OCI-LY3 (cell line): Measurements from ENCODE around the gene CTRB2.

Experiments
- H2AFZ ChIP-seq: fragments of 200-600, 300-600 bp; shearing (Covaris generic); 2 replicates; pipeline ENCODE4 v1.6.0; 2014; ENCODE audit warnings: antibody characterized with exemption, low read depth, low read length
- H3K27ac ChIP-seq: fragments of 200-600, 300-600 bp; sonication (generic); 2 replicates; pipeline ENCODE4 v1.5.1; 2014; ENCODE audit warnings: mild to moderate bottlenecking, low read length, moderate library complexity, mixed read lengths
- H3K27me3 ChIP-seq: fragments of 200-600, 300-600 bp; sonication (generic); 2 replicates; pipeline ENCODE4 v1.6.1; 2014; ENCODE audit warnings: low read depth, low read length, mixed read lengths
- H3K36me3 ChIP-seq: fragments of 200-600, 300-600 bp; sonication (generic); replicated peaks from 2 replicates; pipeline ENCODE3; 2014; ENCODE audit warnings: low read depth, low read length, mixed read lengths
- H3K4me1 ChIP-seq: fragments of 300-600, 200-600 bp; sonication (generic); 2 replicates; pipeline ENCODE4 v1.6.1; 2014; ENCODE audit warnings: low read length, mixed read lengths
- H3K4me2 ChIP-seq: fragments of 200-600, 300-600 bp; sonication (generic); 2 replicates; pipeline ENCODE4 v1.6.1; 2014; ENCODE audit warnings: low read length, mixed read lengths
- H3K4me3 ChIP-seq: fragments of 300-600, 200-600 bp; sonication (generic); 2 replicates; pipeline ENCODE4 v1.5.1; 2014; ENCODE audit warnings: antibody characterized with exemption, mild to moderate bottlenecking, low read length, moderate library complexity
- H3K79me2 ChIP-seq: fragments of 300-600, 200-600 bp; shearing (Covaris generic); 2 replicates; pipeline ENCODE4 v1.6.1; 2014; ENCODE audit warnings: mild to moderate bottlenecking, low read length, mixed read lengths
- H3K9ac ChIP-seq: fragments of 300-600, 200-600 bp; shearing (Covaris generic); 2 replicates; pipeline ENCODE4 v1.6.0; 2014; ENCODE audit warnings: mild to moderate bottlenecking, low read length, moderate library complexity
- H3K9me3 ChIP-seq: fragments of 200-600, 300-600 bp; shearing (Covaris generic); 2 replicates; pipeline ENCODE4 v1.6.1; 2014; ENCODE audit warnings: low read length, mixed read lengths; ENCODE audit not compliant: insufficient read depth
- H4K20me1 ChIP-seq: fragments of 200-600, 300-600 bp; sonication (generic); 2 replicates; pipeline ENCODE4 v1.6.1; 2016; ENCODE audit warnings: low read length, mixed read lengths; ENCODE audit not compliant: insufficient read depth
- EZH2phosphoT487 ChIP-seq: fragments of 200-600 bp; shearing (Covaris generic); IDR thresholded peaks from 2 replicates; pipeline ENCODE4 v1.6.1; 2018; ENCODE audit warnings: antibody characterized with exemption, mixed run types, low read depth
- TF ChIP-seq, protein P1 (sequence below): fragments of 200-600, 300-600 bp; sonication (generic); IDR thresholded peaks from 2 replicates; pipeline ENCODE4 v1.5.1; 2014; ENCODE audit warnings: antibody characterized with exemption, low read length, low read depth

The CTRB2 gene

GRCh38 chr16:75219088-75219487, 12.1 kb upstream of the CTRB2 start:
- Histone ChIP-seq H3K4me3 (peak overlapping the region; percentile 65), H3K36me3 (no peaks in the 10 kb centered on the region), H3K79me2 (no peaks in the 10 kb centered on the region), H3K27ac (peak overlapping the region; percentile 65; the same call in 1 of the 2 replicates), H3K9me3 (no peaks in the 10 kb centered on the region), H4K20me1 (no peaks in the 10 kb centered on the region), H3K4me2 (peak overlapping the region; percentile 84), H3K9ac (peak overlapping the region; percentile 38; the same call in 1 of the 2 replicates), H2AFZ (no peak overlapping the region), H3K4me1 (peaks cover 42% of the 10 kb centered on the region), H3K27me3 (no peaks in the 10 kb centered on the region)
- TF ChIP-seq EZH2phosphoT487 = no peak
- TF ChIP-seq, protein P1, sequence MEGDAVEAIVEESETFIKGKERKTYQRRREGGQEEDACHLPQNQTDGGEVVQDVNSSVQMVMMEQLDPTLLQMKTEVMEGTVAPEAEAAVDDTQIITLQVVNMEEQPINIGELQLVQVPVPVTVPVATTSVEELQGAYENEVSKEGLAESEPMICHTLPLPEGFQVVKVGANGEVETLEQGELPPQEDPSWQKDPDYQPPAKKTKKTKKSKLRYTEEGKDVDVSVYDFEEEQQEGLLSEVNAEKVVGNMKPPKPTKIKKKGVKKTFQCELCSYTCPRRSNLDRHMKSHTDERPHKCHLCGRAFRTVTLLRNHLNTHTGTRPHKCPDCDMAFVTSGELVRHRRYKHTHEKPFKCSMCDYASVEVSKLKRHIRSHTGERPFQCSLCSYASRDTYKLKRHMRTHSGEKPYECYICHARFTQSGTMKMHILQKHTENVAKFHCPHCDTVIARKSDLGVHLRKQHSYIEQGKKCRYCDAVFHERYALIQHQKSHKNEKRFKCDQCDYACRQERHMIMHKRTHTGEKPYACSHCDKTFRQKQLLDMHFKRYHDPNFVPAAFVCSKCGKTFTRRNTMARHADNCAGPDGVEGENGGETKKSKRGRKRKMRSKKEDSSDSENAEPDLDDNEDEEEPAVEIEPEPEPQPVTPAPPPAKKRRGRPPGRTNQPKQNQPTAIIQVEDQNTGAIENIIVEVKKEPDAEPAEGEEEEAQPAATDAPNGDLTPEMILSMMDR = no peak

- H3K4me2 ChIP-seq = peak within 1 kb of the TSS; percentile 84
Measured at GRCh38 chr16:75218256-75219076, 11.5 kb upstream of the CTRB2 start, which contains the start of gene CTRB1. CTRB1 (plus strand) TSS chr16:75218988; CDS start chr16:75219008, 20 bp downstream.

DNA sequence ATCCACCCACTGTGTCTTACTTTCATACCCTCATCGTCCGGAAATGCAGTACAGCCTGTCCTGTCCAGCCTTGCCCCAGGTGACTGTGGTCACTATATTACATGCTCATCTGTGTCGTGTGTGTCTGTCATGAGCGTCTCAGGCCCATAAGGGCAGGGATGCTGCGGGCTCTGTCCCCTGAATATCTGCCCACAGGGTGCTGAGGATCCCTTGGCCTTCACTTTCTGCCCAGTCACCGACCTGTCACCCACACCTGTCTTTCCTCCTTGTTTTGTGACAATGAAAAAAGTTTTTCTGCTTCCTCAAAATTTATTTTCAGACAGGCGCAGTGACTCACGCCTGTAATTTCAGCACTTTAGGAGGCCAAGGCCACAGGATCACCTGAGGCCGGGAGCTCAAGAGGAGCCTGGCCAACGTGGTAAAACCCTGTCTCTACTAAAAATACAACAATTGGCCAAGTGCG, 10.5 kb upstream of the CTRB2 start:
- TF ChIP-seq EZH2phosphoT487 = no peak
- TF ChIP-seq, protein P1 = no peak
- no peaks in the 10 kb centered on the region; the same call in 1 of the 2 replicates for H3K27me3 ChIP-seq

More at GRCh38 chr16:75218256-75219076, 11.5 kb upstream of the CTRB2 start, which contains the start of gene CTRB1:
- H3K79me2 ChIP-seq = no peaks in the 10 kb centered on the region
- H3K27me3 ChIP-seq = no peaks in the 10 kb centered on the region; the same call in 1 of the 2 replicates
- TF ChIP-seq, protein P1 = no peak
- TF ChIP-seq EZH2phosphoT487 = no peak
- no peaks in the 10 kb centered on the region for H4K20me1 ChIP-seq
- H2AFZ ChIP-seq = no peak within 1 kb of the TSS
- H3K9me3 ChIP-seq = no peaks in the 10 kb centered on the region
- peak within 1 kb of the TSS; percentile 40; the same call in 1 of the 2 replicates for H3K9ac ChIP-seq
- H3K4me1 ChIP-seq = peaks cover 42% of the 10 kb centered on the region
- peak within 1 kb of the TSS; percentile 65 for H3K27ac ChIP-seq
- H3K36me3 ChIP-seq = no peaks in the 10 kb centered on the region
- peak within 1 kb of the TSS; percentile 65 for H3K4me3 ChIP-seq

DNA sequence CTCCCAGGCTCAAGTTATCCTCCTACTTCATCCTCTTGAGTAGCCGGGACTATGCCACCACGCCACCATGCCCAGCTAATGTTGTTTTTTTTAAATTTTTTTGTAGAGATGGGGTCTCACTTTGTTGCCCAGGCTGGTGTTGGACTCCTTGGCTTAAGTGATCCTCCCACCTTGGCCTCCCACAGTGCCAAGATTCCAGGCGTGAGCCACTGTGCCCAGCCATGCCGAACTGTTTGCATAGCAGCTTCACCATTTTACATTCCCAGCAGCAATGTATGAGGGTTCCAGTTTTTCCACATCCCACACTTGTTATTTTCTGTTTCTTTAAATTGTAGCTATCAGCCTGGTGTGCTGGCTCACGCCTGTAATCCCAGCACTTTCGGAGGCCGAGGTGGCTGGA, 9.6 kb upstream of the CTRB2 start:
- H3K27ac ChIP-seq = no peak overlapping the region
- no peak overlapping the region for H2AFZ ChIP-seq
- TF ChIP-seq, protein P1 = no peak
- TF ChIP-seq EZH2phosphoT487 = no peak
- H3K4me2 ChIP-seq = no peak overlapping the region
- no peaks in the 10 kb centered on the region for H4K20me1 ChIP-seq
- peaks cover 7% of the 10 kb centered on the region; the same call in 1 of the 2 replicates for H3K27me3 ChIP-seq
- H3K79me2 ChIP-seq = no peaks in the 10 kb centered on the region
- H3K9ac ChIP-seq = no peak overlapping the region
- H3K4me3 ChIP-seq = no peak overlapping the region
- peaks cover 42% of the 10 kb centered on the region for H3K4me1 ChIP-seq
- H3K36me3 ChIP-seq = no peaks in the 10 kb centered on the region
- no peaks in the 10 kb centered on the region for H3K9me3 ChIP-seq

More for the DNA sequence above, 10.5 kb upstream of the CTRB2 start:
- H3K36me3 ChIP-seq = no peaks in the 10 kb centered on the region
- peak overlapping the region; percentile 65; the same call in 1 of the 2 replicates for H3K4me3 ChIP-seq
- no peaks in the 10 kb centered on the region for H3K79me2 ChIP-seq
- no peak overlapping the region for H2AFZ ChIP-seq
- H4K20me1 ChIP-seq = no peaks in the 10 kb centered on the region
- peak overlapping the region; percentile 65 for H3K27ac ChIP-seq
- peaks cover 42% of the 10 kb centered on the region for H3K4me1 ChIP-seq
- peak overlapping the region; percentile 84 for H3K4me2 ChIP-seq
- peak overlapping the region; percentile 40; the same call in 1 of the 2 replicates for H3K9ac ChIP-seq
- no peaks in the 10 kb centered on the region for H3K9me3 ChIP-seq
